Suprapubic skin (tissue), 4 donors: ENCODE data around the gene AP3D1. TPM values are rescaled to one million over a fixed set of nuclear protein-coding genes. Genes with fewer than 3 reads are reported as not detected.

ENCODE experiments used
- DNase-seq, 2 donors: peaks; one replicate each; pipeline ENCODE4 v3.0.0-alpha.2; 2019; ENCODE audit warnings: low spot score in 2 of 2
- H3K27ac ChIP-seq: fragments of 200-600 bp; sonication (generic); one replicate; pipeline ENCODE4 v1.5.1; 2019
- H3K27me3 ChIP-seq: fragments of 200-600 bp; sonication (generic); one replicate; pipeline ENCODE4 v1.5.1; 2019
- H3K36me3 ChIP-seq: fragments of 200-600 bp; sonication (generic); one replicate; pipeline ENCODE4 v1.5.1; 2019
- H3K4me1 ChIP-seq: fragments of 200-600 bp; sonication (generic); one replicate; pipeline ENCODE4 v1.5.1; 2019
- H3K4me3 ChIP-seq: fragments of 200-600 bp; sonication (generic); one replicate; pipeline ENCODE4 v1.5.1; 2019; ENCODE audit warnings: mild to moderate bottlenecking
- H3K9me3 ChIP-seq: fragments of 200-600 bp; sonication (generic); one replicate; pipeline ENCODE4 v1.5.1; 2019
- CTCF ChIP-seq, 2 donors: fragments of 200-600 bp in 1 of 2; fragments of 450-650 bp in 1 of 2; sonication (generic) in 1 of 2; IDR thresholded peaks; one replicate each; pipeline ENCODE4 v1.5.1; 2016 to 2019; ENCODE audit warnings: antibody characterized with exemption in 2 of 2, mild to moderate bottlenecking in 1 of 2, moderate library complexity in 1 of 2
- EP300 ChIP-seq: sonication (generic); formaldehyde crosslinking; IDR thresholded peaks from one replicate; pipeline ENCODE4 v1.6.1; 2017; ENCODE audit warnings: antibody characterized with exemption
- POLR2A ChIP-seq, 2 donors: fragments of 450-650 bp; IDR thresholded peaks; one replicate each; pipeline ENCODE4 v1.6.1; 2017; ENCODE audit warnings: antibody characterized with exemption in 2 of 2, mild to moderate bottlenecking in 2 of 2, moderate library complexity in 2 of 2
- POLR2AphosphoS5 ChIP-seq, 3 donors: sonication (generic); formaldehyde crosslinking; IDR thresholded peaks; one replicate each; pipeline ENCODE4 v1.6.1; 2017; ENCODE audit warnings: antibody characterized with exemption in 3 of 3
- WGBS: methylation state at CpG from one replicate; pipeline ENCODE4 v1.1.5; 2018; 5-methylcytosine and 5-hydroxymethylcytosine counted together
- total RNA-seq, 4 donors: library from RNA; depleted of rRNA; stranded (reverse); fragments of >200 nt; gene quantifications; one replicate each; pipeline ENCODE4 v1.1.0, GENCODE V29; 2016

The AP3D1 gene
- total RNA-seq, 4 donors from 2014 or later, result 65.4 to 99.4 (median 85.4) TPM

GRCh38 chr19:2119921-2120785 lies 31.2 kb downstream of the AP3D1 start:
- Histone ChIP-seq H3K4me1 (no peaks in the 10 kb centered on the region), H3K27ac (no peak overlapping the region), H3K27me3 (no peaks in the 10 kb centered on the region), H3K9me3 (no peaks in the 10 kb centered on the region), H3K36me3 (peaks cover 98% of the 10 kb centered on the region), H3K4me3 (no peak overlapping the region)
- TF ChIP-seq POLR2AphosphoS5 (IDR thresholded peaks at IDR 0.05), result no peak
- TF ChIP-seq EP300, result no peak
- no peak for TF ChIP-seq CTCF (IDR thresholded peaks at IDR 0.05)
- no peak for TF ChIP-seq POLR2A (IDR thresholded peaks at IDR 0.05)
- 86% methylated on average over 16 of the region's 31 CpGs for WGBS
- no peak for DNase-seq

GRCh38 chr19:2118438-2118837 lies 32.9 kb downstream of the AP3D1 start:
- DNase-seq, result no peak
- Histone ChIP-seq H3K4me1 (no peaks in the 10 kb centered on the region), H3K27me3 (no peaks in the 10 kb centered on the region), H3K4me3 (no peak overlapping the region), H3K27ac (no peak overlapping the region), H3K9me3 (no peaks in the 10 kb centered on the region), H3K36me3 (peaks cover 100% of the 10 kb centered on the region)
- WGBS, result no CpG with 5 or more reads among the region's 18 CpGs
- no peak for TF ChIP-seq POLR2A (IDR thresholded peaks at IDR 0.05)
- TF ChIP-seq POLR2AphosphoS5 (IDR thresholded peaks at IDR 0.05), result no peak
- TF ChIP-seq EP300, result no peak
- no peak for TF ChIP-seq CTCF (IDR thresholded peaks at IDR 0.05)

- TF ChIP-seq EP300 (no peak), POLR2A (IDR thresholded peaks at IDR 0.05) (no peak), POLR2AphosphoS5 (IDR thresholded peaks at IDR 0.05) (no peak), CTCF (IDR thresholded peaks at IDR 0.05) (no peak)
- Histone ChIP-seq H3K27ac (no peak overlapping the region), H3K36me3 (peaks cover 100% of the 10 kb centered on the region), H3K27me3 (no peaks in the 10 kb centered on the region), H3K4me3 (no peak overlapping the region), H3K9me3 (no peaks in the 10 kb centered on the region), H3K4me1 (no peaks in the 10 kb centered on the region)
- no peak for DNase-seq
- WGBS, result 95% methylated on average over 14 of the region's 27 CpGs
Observed at GRCh38 chr19:2117215-2117960, 34.0 kb downstream of the AP3D1 start.

GRCh38 chr19:2116507-2116906 lies 34.9 kb downstream of the AP3D1 start:
- Histone ChIP-seq H3K9me3 (no peaks in the 10 kb centered on the region), H3K27ac (no peak overlapping the region), H3K36me3 (peaks cover 100% of the 10 kb centered on the region), H3K4me3 (no peak overlapping the region), H3K4me1 (no peaks in the 10 kb centered on the region), H3K27me3 (no peaks in the 10 kb centered on the region)
- DNase-seq, result no peak
- WGBS, result no CpG with 5 or more reads among the region's 25 CpGs
- no peak for TF ChIP-seq POLR2AphosphoS5 (IDR thresholded peaks at IDR 0.05)
- TF ChIP-seq CTCF (IDR thresholded peaks at IDR 0.05), result no peak

GRCh38 chr19:2115911-2116426 lies 35.4 kb downstream of the AP3D1 start:
- no peak for DNase-seq

More at GRCh38 chr19:2115911-2116426, 35.4 kb downstream of the AP3D1 start:
- H3K27ac ChIP-seq, result no peak overlapping the region
- H3K4me1 ChIP-seq, result no peaks in the 10 kb centered on the region
- H3K36me3 ChIP-seq, result peaks cover 100% of the 10 kb centered on the region
- H3K4me3 ChIP-seq, result no peak overlapping the region
- WGBS, result 98% methylated on average over 19 of the region's 24 CpGs
- no peaks in the 10 kb centered on the region for H3K27me3 ChIP-seq
- H3K9me3 ChIP-seq, result no peaks in the 10 kb centered on the region
- no peak for TF ChIP-seq EP300
- no peak for TF ChIP-seq CTCF (IDR thresholded peaks at IDR 0.05)
- TF ChIP-seq POLR2A (IDR thresholded peaks at IDR 0.05), result no peak
- no peak for TF ChIP-seq POLR2AphosphoS5 (IDR thresholded peaks at IDR 0.05)
